Measurements from ENCODE around the gene TLDC2.
"Not testable (repeated sequence)": the region's sequence is repeated elsewhere in the genome, so short reads cannot be mapped to it uniquely, and the experiment has no call there.

Gene TLDC2

GRCh38 chr20:36916199-36916598 is 40.3 kb downstream of the TLDC2 start:
- DNase-seq (ENCODE audit: low read depth), result no peak

GRCh38 chr20:36917240-36917639 is 41.3 kb downstream of the TLDC2 start:
- no peak for DNase-seq (ENCODE audit: low read depth)

GRCh38 chr20:36917943-36918342 is 42.0 kb downstream of the TLDC2 start:
- peak; percentile 34 for DNase-seq (ENCODE audit: low read depth)

- peak; percentile 73 for DNase-seq (ENCODE audit: low read depth)
Measured at GRCh38 chr20:36919715-36920333, 43.9 kb downstream of the TLDC2 start.

GRCh38 chr20:36920334-36920730 is 44.4 kb downstream of the TLDC2 start:
- no peak for DNase-seq (ENCODE audit: low read depth)

GRCh38 chr20:36924167-36925045 is 48.5 kb downstream of the TLDC2 start:
- no peak for DNase-seq (ENCODE audit: low read depth)

GRCh38 chr20:36925234-36925633 is 49.3 kb downstream of the TLDC2 start:
- DNase-seq (ENCODE audit: low read depth), result no peak

- DNase-seq (ENCODE audit: low read depth), result no peak
Measured at GRCh38 chr20:36926653-36927200, 50.8 kb downstream of the TLDC2 start.

- no peak for DNase-seq (ENCODE audit: low read depth)
Measured at GRCh38 chr20:36927704-36928103, 51.8 kb downstream of the TLDC2 start.

- DNase-seq (ENCODE audit: low read depth), result peak; percentile 61
Measured at GRCh38 chr20:36929290-36929689, 53.4 kb downstream of the TLDC2 start.

- DNase-seq (ENCODE audit: low read depth), result no peak
Measured at GRCh38 chr20:36929691-36930090, 53.8 kb downstream of the TLDC2 start.

- DNase-seq (ENCODE audit: low read depth), result not testable (repeated sequence)
Measured at GRCh38 chr20:36932067-36932466, 56.1 kb downstream of the TLDC2 start.

GRCh38 chr20:36932476-36933426 is 56.8 kb downstream of the TLDC2 start:
- DNase-seq (ENCODE audit: low read depth), result peak; percentile 63

- DNase-seq (ENCODE audit: low read depth), result not testable (repeated sequence)
Measured at GRCh38 chr20:36933571-36933970, 57.6 kb downstream of the TLDC2 start.

- no peak for DNase-seq (ENCODE audit: low read depth)
Measured at GRCh38 chr20:36936341-36936740, 60.4 kb downstream of the TLDC2 start.

GRCh38 chr20:36936761-36937401 is 60.9 kb downstream of the TLDC2 start:
- not testable (repeated sequence) for DNase-seq (ENCODE audit: low read depth)

- DNase-seq (ENCODE audit: low read depth), result no peak
Measured at GRCh38 chr20:36937402-36937770, 61.4 kb downstream of the TLDC2 start.

- DNase-seq (ENCODE audit: low read depth), result peak; percentile 40
Measured at GRCh38 chr20:36941401-36941835, 65.5 kb downstream of the TLDC2 start.

Measured in iris pigment epithelial cell (primary cell).